ENCODE data around the gene FAM200A. TPM values are rescaled to one million over a fixed set of nuclear protein-coding genes. Genes with fewer than 3 reads are reported as not detected.

Gene FAM200A
- 10.8 and 11.3 TPM in 2 replicates for total RNA-seq

DNA sequence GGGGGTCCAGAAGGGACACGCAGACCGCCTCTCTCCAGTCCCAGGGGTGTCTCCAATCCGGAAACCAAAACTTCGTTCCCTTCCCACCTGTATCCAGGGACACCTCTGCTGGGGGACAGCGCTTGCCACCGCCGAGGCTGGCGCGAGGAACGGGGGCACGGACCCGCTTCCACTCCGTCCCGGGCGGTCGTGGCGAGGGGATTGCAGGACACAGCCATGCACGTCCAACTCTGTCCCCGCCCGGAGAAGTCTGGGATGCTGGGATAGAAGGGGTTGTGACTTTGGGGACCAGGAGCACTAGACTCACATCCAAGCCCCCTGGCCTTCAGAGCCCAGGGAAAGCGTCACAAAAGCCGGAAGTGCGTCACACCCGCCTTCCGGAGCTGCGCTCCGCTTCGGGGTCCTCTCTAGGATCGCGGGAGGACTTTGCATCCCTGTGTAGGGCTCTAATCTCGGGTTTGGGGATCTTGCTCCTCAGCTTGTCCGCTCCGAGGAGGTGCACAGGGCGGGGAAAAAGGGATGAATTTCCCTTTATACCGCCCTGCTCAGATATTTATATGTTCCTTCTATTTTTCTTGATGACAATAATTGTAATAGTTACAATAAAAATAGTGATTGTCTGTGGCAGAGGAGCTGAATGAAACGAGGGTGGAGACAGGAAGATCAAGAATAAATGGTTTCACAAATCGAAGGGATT is at the start of gene FAM200A:
FAM200A (minus strand) TSS at position 348 of the 697 bp plus-strand sequence. CDS start 3,707 bp downstream, outside the sequence.

DNA sequence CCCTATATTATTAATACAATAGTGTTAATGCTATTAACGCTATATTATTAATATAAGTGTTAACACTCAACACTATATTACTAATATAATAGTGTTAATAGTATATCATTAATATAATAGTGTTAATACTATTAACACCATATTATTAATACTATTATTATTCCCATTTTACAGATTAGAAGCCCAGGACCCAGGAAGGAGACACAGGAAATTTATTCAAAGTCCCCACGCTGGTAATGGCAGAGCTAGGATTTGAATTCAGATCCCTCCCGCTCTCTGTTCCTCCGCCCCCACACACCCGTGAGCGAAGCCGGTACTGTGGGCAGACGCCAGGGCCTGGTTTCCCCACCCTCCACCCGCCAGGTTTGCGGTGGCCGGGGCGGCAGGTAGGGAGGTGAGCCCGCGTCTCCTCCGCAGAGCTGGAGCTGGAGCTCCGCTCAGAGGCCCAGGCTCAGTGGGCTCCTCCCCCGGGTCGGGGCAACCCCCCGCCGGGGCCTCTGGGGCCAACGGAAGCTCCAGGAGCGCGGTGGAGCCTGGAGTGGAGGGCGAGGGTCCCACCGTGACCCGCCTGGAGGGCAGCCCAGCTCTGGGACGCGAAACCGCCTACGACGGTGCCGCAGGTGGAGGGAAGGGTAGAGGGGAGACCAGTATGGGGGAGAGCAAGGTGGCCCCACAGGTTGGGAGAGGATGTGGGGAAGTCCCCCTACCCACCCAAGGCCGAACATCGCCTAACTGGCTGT is 46.0 kb upstream of the FAM200A start, which contains the start of gene TMEM225B:
TMEM225B (plus strand) TSS at position 506 of the 740 bp plus-strand sequence. CDS start 6,122 bp downstream, outside the sequence.

DNA sequence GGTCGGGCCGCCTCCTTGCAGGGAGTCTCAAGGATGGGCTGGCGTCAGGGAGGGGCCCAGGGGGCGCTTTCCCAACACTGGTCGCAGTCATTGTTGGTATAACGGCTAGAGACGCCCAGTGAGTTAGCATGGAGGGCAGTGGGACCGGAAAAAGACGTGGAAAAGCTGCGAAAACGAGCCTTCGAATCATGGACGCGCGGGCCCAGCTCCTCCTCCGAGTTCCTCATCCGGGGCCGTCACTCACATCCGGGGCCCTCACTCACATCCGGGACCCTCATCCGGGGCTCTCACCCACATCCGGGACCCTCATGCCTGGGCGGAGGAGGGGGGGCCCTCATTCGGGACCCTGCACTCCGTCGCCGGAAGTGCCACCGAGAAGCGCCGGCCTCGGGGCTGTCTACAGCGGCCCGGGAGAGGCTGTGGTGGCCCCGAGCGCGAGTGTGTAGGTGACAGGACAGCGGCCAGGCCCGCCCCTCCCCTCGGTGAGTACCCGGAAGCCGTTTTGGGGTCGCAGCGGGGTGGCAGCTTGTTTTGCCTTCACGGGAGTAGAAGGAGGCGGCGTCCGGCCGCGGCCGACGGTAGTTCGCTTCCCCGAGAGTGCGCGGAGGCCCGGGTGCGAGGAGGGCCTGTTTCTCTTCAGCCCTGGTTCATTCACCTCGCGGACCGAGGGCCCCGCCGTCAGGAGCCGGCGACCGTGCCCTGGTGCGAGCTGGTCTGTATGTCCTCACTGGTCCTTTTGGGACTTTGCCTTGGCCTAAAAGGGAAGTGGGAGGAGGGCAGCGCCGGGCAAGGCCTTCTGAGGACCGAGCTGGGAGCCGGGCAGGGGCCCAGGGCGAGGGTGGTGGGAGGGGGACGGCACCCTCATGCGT is 6.6 kb upstream of the FAM200A start, which contains the start of gene ZNF655:
ZNF655 (plus strand) TSS at position 337 of the 869 bp plus-strand sequence. CDS start 1,918 bp downstream, outside the sequence.

GRCh38 chr7:99504603-99505323 is 47.2 kb downstream of the FAM200A start, which contains the start of gene ZKSCAN5:
ZKSCAN5 (plus strand) TSS chr7:99504662; CDS start chr7:99506045, 1,383 bp downstream.

DNA sequence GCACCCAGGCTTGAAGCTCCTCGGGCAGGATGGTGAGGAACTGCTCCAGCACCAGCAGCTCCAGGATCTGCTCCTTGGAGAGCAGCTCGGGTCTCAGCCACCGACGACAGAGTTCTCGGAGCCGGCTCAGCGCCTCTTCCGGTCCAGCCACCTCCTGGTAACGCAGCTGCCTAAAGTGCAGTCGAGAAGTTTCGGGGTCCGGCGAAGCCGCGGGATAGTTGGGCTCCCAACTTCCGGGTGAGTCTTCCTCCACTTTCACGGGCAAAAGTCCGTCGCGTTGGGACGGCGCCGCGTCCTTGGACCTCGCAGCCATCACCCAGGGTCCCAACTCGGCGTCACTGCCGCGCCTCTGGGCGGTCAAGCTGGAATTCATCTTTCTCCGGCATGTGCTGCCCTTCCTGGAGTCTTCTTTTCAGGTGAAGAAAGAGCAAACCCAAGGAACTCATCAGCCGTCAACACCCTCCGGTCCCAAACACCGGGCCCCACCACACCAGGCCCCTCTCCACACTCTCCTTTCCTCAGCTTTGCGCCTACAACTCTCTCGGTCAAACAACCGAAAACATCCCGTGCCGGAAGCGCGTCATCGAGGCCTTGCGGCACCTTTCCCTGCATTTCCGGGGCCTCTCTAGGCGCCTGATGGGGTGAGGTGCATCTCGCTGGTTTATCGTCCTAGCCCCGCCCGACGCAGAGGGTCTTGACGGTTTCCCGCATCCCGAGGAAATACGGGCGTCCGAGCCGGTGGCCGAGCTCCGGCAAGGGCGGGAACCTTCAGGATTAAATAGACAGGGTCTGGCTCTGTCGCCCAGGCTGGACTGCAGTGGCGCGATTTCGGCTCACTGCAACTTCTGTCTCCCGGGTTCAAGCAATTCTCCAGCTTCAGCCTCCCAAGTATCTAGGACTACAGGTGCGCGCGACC is 51.9 kb downstream of the FAM200A start, which contains the start of gene ZNF394:
ZNF394 (minus strand) TSS at position 561 of the 916 bp plus-strand sequence; CDS start at position 373, 188 bp downstream.

Other genes with a start within 250 kb of the FAM200A start
- 298 and 410 TPM in 2 replicates for gene ARPC1A, start 226.2 kb downstream of the FAM200A start, total RNA-seq
- gene ARPC1B, start 177.4 kb downstream of the FAM200A start, total RNA-seq = 567 and 592 TPM in 2 replicates
- 46.3 and 119 TPM in 2 replicates for gene PDAP1, start 143.5 kb downstream of the FAM200A start, total RNA-seq
- gene BUD31, start 143.1 kb downstream of the FAM200A start, total RNA-seq = 79.9 and 101 TPM in 2 replicates
- 6.8 and 12.2 TPM in 2 replicates for gene PTCD1, start 113.3 kb downstream of the FAM200A start, total RNA-seq
- gene CPSF4, start 113.2 kb downstream of the FAM200A start, total RNA-seq = 27.9 and 49.3 TPM in 2 replicates
- gene ATP5MF, start 85.9 kb downstream of the FAM200A start, total RNA-seq = 320 and 523 TPM in 2 replicates
- gene ZNF789, start 79.2 kb downstream of the FAM200A start, total RNA-seq = 4.6 and 9.0 TPM in 2 replicates
- 25.8 and 30.0 TPM in 2 replicates for gene ZNF394, start 51.8 kb downstream of the FAM200A start, total RNA-seq
- gene ZKSCAN5, start 47.5 kb downstream of the FAM200A start, total RNA-seq = 12.2 and 12.4 TPM in 2 replicates
- 69.0 and 79.3 TPM in 2 replicates for gene ZNF655, start 6.5 kb upstream of the FAM200A start, total RNA-seq
- gene TMEM225B, start 46.2 kb upstream of the FAM200A start, total RNA-seq = 0.29 and 0.50 TPM in 2 replicates
- gene ZSCAN25, start 64.8 kb upstream of the FAM200A start, total RNA-seq = 10.3 and 10.8 TPM in 2 replicates
- 0.17 and 0.44 TPM in 2 replicates for gene CYP3A5, start 127.9 kb upstream of the FAM200A start, total RNA-seq
- gene CYP3A7, start 183.1 kb upstream of the FAM200A start, total RNA-seq = 0.33 TPM in 1 of 2 replicates, not detected in the other
- gene CYP3A4, start 232.1 kb upstream of the FAM200A start, total RNA-seq = not detected in 2 replicates